SH-SY5Y (cell line): ENCODE results near the gene AEN.

Experiments
- GATA2 ChIP-seq: IDR thresholded peaks from 2 replicates; pipeline ENCODE4 v1.6.1; 2011; ENCODE audit warnings: mild to moderate bottlenecking, low read depth, low read length
- GATA3 ChIP-seq: IDR thresholded peaks from 2 replicates; pipeline ENCODE4 v1.6.1; 2011; ENCODE audit warnings: low read depth, mild to moderate bottlenecking, low read length, moderate library complexity

GRCh38 chr15:88648357-88649214 lies 27.4 kb downstream of the AEN start:
- TF ChIP-seq GATA3 (no peak), GATA2 (no peak)
